HG03439 (cell line): ENCODE data around the gene LDLRAD4.

Source experiments
- ATAC-seq: cut with Tn5 transposase; IDR thresholded peaks from one replicate; pipeline ENCODE4 v1.9.1; 2021; ENCODE audit warnings: mild to moderate bottlenecking, moderate library complexity; ENCODE audit not compliant: unreplicated experiment

The LDLRAD4 gene

DNA sequence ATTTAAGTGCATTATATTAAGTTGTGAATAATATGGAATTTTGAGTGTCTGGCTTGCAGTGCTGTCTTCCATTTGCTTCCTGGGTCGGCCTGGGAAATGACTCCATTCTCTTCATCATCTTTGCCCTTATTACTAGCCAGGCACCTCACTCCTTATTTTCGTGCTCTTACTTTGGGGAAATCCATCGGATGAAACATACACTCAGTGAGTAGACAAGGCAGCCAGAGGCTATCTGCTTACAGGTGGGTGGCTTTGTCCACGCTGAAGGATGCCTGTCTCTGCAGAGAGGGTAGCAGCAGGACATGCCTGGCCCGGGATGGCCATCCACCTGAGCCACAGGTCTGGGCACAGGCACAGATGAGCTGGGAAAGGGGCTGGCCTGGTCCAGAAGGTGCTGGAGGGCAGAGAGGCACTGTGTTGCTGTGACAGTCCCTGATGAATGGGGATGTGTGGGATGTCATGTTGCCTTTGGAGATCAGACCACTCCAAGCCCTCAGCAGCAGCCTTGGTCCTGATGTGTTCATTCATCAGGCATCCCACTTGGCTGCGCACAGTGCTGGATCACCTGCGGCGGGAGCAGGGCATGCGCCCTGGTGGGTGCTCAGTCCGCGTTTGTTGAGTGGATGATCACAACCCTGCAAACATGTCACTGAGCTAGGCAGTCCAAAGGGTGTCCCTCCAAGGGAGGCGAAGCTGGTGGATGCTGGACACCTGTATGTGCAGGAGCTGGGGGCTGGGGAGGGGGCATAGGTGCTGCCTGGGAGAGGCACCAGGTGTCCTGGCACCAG lies 236.0 kb downstream of the LDLRAD4 start:
- no peak for ATAC-seq

GRCh38 chr18:13455471-13455870 lies 236.9 kb downstream of the LDLRAD4 start:
- no peak for ATAC-seq

GRCh38 chr18:13455960-13456481 lies 237.5 kb downstream of the LDLRAD4 start:
- peak; percentile 60 for ATAC-seq

DNA sequence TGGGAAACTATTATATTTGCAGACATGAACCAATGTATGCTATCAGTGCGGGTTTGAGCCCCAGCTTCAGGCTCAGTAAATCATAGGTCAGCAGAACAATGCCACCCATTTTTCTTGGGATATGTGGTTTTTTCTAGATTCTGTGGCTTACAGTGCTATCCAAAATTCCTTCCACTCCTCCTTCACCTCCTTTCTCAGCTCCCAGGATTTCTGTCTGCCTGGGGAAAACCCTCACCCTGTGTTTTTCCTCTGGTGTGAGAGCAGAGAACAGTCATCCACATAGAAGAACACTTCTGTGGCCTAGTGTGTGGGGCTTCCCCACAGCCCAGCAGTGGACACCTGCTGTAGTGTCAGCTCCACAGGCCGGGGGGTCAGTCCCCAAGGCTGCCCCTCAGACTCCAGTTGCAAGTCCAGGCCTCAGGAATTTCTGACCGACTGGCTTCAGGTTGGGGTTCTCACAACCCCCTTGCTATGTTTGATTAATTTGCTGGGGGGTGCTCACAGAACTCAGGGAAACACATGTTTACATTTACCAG lies 238.2 kb downstream of the LDLRAD4 start:
- no peak for ATAC-seq

DNA sequence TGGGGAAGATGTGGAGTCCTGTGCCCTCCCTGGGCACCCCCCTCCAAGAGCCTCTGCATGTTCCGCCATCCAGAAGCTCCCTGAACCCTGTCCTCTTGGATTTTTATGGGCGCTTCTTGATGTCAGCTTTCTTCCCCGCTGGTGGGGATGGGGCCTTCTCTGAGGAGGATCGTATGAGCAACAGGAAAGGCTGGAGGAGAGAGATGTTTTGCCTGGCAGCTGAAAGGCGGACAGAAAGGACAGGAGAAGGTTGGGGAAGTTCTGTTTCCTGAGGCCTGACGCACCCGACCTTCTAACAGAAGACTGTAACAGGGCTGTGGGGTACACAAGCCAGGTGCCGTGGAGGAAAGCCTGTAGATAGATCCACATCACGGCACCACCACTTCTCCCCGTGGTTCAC lies 238.8 kb downstream of the LDLRAD4 start:
- no peak for ATAC-seq

DNA sequence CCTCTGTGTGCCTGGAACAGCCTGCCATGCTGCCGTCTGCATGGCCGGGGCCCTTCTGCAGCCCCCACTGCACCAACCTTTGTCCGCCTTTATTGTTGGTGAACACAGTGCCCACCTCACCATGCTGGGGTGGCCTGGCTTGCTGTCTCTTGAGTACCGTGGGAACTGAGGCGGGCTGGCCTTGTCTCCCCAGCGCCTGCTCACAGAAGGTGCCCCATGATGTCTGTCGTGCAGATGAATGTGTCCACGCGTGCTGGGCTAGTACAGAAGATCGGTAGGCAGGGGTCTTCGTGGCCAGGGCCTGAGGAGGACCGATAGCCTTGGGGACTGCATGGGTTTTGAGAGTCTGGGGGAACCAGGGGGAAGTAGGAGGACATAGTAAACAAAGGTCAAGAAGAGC lies 242.4 kb downstream of the LDLRAD4 start:
- ATAC-seq = no peak

DNA sequence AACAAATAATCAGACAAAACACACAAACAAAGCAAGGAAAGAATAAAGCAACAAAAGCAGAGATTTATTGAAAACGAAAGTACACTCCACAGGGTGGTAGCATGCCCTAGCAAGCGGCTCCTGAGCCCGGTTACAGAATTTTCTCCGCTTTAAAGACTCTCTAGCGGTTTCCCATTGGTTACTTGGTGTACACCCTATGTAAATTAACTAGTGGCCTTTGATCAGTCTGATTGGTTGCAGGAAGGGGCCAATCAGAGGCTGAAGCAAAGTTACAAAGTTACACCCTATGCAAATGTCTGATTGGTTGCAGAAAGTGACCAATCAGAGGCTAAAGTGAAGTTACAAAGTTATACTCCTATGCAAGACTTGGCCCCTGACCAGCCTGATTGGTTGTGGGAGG lies 242.9 kb downstream of the LDLRAD4 start:
- ATAC-seq = no peak

- ATAC-seq = no peak
Observed at GRCh38 chr18:13461936-13462335, 243.4 kb downstream of the LDLRAD4 start.

GRCh38 chr18:13462686-13463085 lies 244.1 kb downstream of the LDLRAD4 start:
- ATAC-seq = no peak

GRCh38 chr18:13463526-13464210 lies 245.1 kb downstream of the LDLRAD4 start:
- ATAC-seq = no peak

- ATAC-seq = peak; percentile 76
Observed at GRCh38 chr18:13464432-13465123, 246.0 kb downstream of the LDLRAD4 start.

- ATAC-seq = peak; percentile 41
Observed at GRCh38 chr18:13465124-13465446, 246.5 kb downstream of the LDLRAD4 start.

DNA sequence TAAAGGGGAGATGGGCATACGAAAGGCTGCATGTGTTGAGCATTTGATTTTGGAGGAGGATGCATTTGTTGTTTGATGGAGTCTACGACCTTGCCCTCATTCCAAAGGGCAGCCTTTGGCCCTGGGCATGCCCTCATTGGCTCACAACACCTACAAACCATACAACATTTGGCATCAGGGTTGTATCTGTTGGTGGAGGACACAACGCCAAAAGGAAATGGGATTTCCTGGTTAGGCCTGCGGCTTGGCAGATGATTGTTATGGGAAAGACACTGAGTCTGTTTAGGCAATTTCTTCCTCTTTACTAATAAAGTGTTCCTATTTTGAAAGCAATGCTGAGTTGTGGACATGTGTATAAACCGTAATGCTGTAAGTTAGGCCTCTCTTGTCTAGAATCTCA lies 246.9 kb downstream of the LDLRAD4 start:
- ATAC-seq = no peak

- no peak for ATAC-seq
Observed at GRCh38 chr18:13470516-13471197, 252.1 kb downstream of the LDLRAD4 start.

- no peak for ATAC-seq
Observed at GRCh38 chr18:13471198-13471845, 252.8 kb downstream of the LDLRAD4 start.

- ATAC-seq = no peak
Observed at GRCh38 chr18:13471971-13472628, 253.5 kb downstream of the LDLRAD4 start.

GRCh38 chr18:13473751-13474150 lies 255.2 kb downstream of the LDLRAD4 start:
- no peak for ATAC-seq

DNA sequence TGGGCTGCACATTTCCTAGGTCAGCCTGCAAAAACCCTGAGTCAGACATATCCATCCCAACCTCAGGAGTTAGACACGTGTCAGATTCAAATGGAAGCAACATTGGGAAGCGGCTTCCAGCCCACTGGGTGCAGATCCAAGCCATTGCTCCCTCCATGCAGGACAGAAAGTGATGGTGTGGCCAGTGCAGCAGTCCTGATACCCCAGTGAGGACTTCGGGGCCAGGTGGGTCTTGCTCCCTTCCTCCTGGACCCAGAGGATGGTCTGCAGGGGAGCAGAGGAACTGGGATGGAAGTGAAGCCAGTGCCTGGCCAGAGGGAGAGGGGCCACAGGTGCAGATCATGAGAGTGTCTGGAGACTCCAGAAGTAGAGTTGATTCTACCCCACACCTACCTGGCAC lies 255.8 kb downstream of the LDLRAD4 start:
- no peak for ATAC-seq

DNA sequence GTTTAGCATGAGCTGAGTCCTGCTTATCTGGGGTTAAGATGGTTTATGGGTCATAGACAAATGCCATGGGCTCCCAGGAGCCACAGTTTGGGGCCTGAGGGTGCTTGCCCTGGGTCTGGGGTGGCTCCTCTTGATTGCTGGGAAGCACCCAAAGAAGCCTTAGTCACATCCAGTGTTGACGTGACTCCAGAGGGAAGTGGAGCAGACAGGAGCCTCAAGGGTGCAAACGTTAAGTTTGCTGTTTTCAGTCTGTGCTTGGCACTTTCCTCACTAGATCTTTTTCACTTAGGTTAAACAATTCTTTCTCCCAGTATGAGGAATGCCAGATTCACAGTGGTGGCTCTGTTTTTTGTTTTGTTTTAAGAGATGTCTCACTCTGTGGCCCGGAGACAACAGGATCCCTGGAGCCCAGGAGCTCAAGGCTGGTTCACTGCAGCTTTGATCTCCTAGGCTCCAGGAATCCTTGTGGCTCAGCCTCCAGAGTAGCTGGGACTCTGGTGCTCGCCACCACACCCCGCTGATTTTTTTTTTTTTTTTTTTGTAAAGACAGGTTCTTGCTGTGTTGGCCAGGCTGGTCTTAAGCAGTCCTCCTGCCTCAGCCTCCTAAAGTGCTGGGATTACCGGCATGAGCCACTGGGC lies 256.5 kb downstream of the LDLRAD4 start:
- no peak for ATAC-seq
